HepG2 (cell line): ENCODE results near the gene AARS2. TPM values are rescaled to one million over a fixed set of nuclear protein-coding genes. Genes with fewer than 3 reads are reported as not detected.

Experiments
- ATAD3A ChIP-seq: sonication (generic); formaldehyde crosslinking; IDR thresholded peaks from 2 replicates; pipeline ENCODE4 v1.4.0; 2020; ENCODE audit warnings: missing genetic modification reagents
- CREM ChIP-seq, 2 experiments: sonication (generic) in 1 of 2; formaldehyde crosslinking in 1 of 2; IDR thresholded peaks; 2 replicates each; pipeline versions ENCODE4 v1.4.0 to v1.6.1; 2016 to 2020; ENCODE audit warnings: antibody characterized with exemption in 1 of 2, mild to moderate bottlenecking in 1 of 2, missing genetic modification reagents in 1 of 2
- FLYWCH1 ChIP-seq: sonication (generic); formaldehyde crosslinking; IDR thresholded peaks from 2 replicates; pipeline ENCODE4 v1.8.1; 2023; ENCODE audit warnings: mild to moderate bottlenecking, missing genetic modification reagents
- FOXA3 ChIP-seq: IDR thresholded peaks from 2 replicates; pipeline ENCODE4 v1.6.1; 2016; ENCODE audit warnings: missing genetic modification reagents, missing compliant biosample characterization
- KDM2A ChIP-seq: sonication (generic); formaldehyde crosslinking; IDR thresholded peaks from 2 replicates; pipeline ENCODE4 v1.4.0; 2020; ENCODE audit warnings: low read depth, missing genetic modification reagents, borderline replicate concordance
- KLF12 ChIP-seq: sonication (generic); formaldehyde crosslinking; IDR thresholded peaks from 2 replicates; pipeline ENCODE4 v1.4.0; 2020; ENCODE audit warnings: missing genetic modification reagents, borderline replicate concordance
- MEF2D ChIP-seq: sonication (generic); formaldehyde crosslinking; IDR thresholded peaks from 2 replicates; pipeline ENCODE4 v1.5.1; 2020; ENCODE audit warnings: mild to moderate bottlenecking, missing genetic modification reagents
- NFE2L1 ChIP-seq: sonication (generic); formaldehyde crosslinking; IDR thresholded peaks from 2 replicates; pipeline ENCODE4 v1.4.0; 2020; ENCODE audit warnings: missing genetic modification reagents, mild to moderate bottlenecking, borderline replicate concordance
- PRPF4 ChIP-seq: fragments of 200-400 bp; formaldehyde crosslinking; IDR thresholded peaks from 2 replicates; pipeline ENCODE4 v1.6.1; 2016; ENCODE audit warnings: low read length, low read depth; ENCODE audit not compliant: poor library complexity, severe bottlenecking
- SYNCRIP ChIP-seq: fragments of 200-400 bp; formaldehyde crosslinking; IDR thresholded peaks from 2 replicates; pipeline ENCODE4 v1.6.1; 2018; ENCODE audit warnings: mild to moderate bottlenecking, low read depth, low read length; ENCODE audit not compliant: insufficient read depth
- TBL1XR1 ChIP-seq: fragments of 150-350 bp; IDR thresholded peaks from 2 replicates; pipeline ENCODE4 v1.6.1; 2014; ENCODE audit warnings: borderline replicate concordance, low read length; ENCODE audit not compliant: partially characterized antibody
- TRIM24 ChIP-seq: sonication (generic); formaldehyde crosslinking; IDR thresholded peaks from 2 replicates; pipeline ENCODE4 v1.8.0; 2022; ENCODE audit warnings: mild to moderate bottlenecking, missing genetic modification reagents
- ZMYM4 ChIP-seq: sonication (generic); formaldehyde crosslinking; IDR thresholded peaks from 2 replicates; pipeline ENCODE4 v1.8.1; 2023; ENCODE audit warnings: mild to moderate bottlenecking, missing genetic modification reagents
- ZNF160 ChIP-seq: sonication (generic); formaldehyde crosslinking; IDR thresholded peaks from 2 replicates; pipeline ENCODE4 v1.8.0; 2022; ENCODE audit warnings: mild to moderate bottlenecking, inconsistent platforms, missing genetic modification reagents
- ZNF367 ChIP-seq: sonication (generic); formaldehyde crosslinking; IDR thresholded peaks from 2 replicates; pipeline ENCODE4 v1.4.0; 2020; ENCODE audit warnings: missing genetic modification reagents, borderline replicate concordance
- ZNF460 ChIP-seq: sonication (generic); formaldehyde crosslinking; IDR thresholded peaks from 2 replicates; pipeline ENCODE4 v1.5.1; 2020; ENCODE audit warnings: missing genetic modification reagents, mild to moderate bottlenecking, borderline replicate concordance
- ZNF782 ChIP-seq: sonication (generic); formaldehyde crosslinking; IDR thresholded peaks from 2 replicates; pipeline ENCODE4 v1.4.0; 2020; ENCODE audit warnings: missing genetic modification reagents, mild to moderate bottlenecking, borderline replicate concordance
- ZSCAN30 ChIP-seq: sonication (generic); formaldehyde crosslinking; IDR thresholded peaks from 2 replicates; pipeline ENCODE4 v1.5.0; 2020; ENCODE audit warnings: mild to moderate bottlenecking, missing genetic modification reagents
- polyA plus RNA-seq, 8 experiments: library from polyadenylated mRNA; depleted of rRNA in 3 of 8; stranded (reverse) in 7 of 8; unstranded in 1 of 8; fragments of >200 nt; fragmentation: Illumina TruSeq in 4 of 8; extraction: Trizol in 4 of 8; gene quantifications; 2 replicates each; pipeline versions ENCODE4 v1.2.1 to v1.2.3, GENCODE V29; 2011 to 2016; ENCODE audit warnings: low read depth in 4 of 8, missing spikeins in 1 of 8, mixed read lengths in 1 of 8; ENCODE audit not compliant: insufficient read depth in 1 of 8
- total RNA-seq, 5 experiments: library from RNA; depleted of rRNA; stranded (reverse); fragments of >200 nt; fragmentation: Illumina TruSeq; extraction: Trizol; gene quantifications; 2 replicates each; pipeline ENCODE4 v1.2.3, GENCODE V29; 2016; ENCODE audit warnings: low read depth in 1 of 5
- TF ChIP-seq, protein P1 (sequence below), 2 experiments: sonication (generic) in 1 of 2; formaldehyde crosslinking in 1 of 2; IDR thresholded peaks; 2 replicates each; pipeline versions ENCODE4 v1.4.0 to v1.6.1; 2016 to 2020; ENCODE audit warnings: borderline replicate concordance in 1 of 2, low read depth in 1 of 2, mild to moderate bottlenecking in 1 of 2, missing genetic modification reagents in 1 of 2
- TF ChIP-seq, protein P2 (sequence below): sonication (generic); formaldehyde crosslinking; IDR thresholded peaks from 2 replicates; pipeline ENCODE4 v1.4.0; 2020; ENCODE audit warnings: mild to moderate bottlenecking, missing genetic modification reagents

The AARS2 gene
- total and polyA plus RNA-seq, 2 of the 13 experiments (the other 11 are each of a cell fraction or from before 2014, with no cell fraction given) = 7.5 to 24.1 TPM

GRCh38 chr6:44312901-44313788 lies at the start of gene AARS2 (continued):
- peak; percentile 99 for TF ChIP-seq KDM2A
- TF ChIP-seq CREM (IDR thresholded peaks at IDR 0.05) = peak; percentile 87
- peak; percentile 66 for TF ChIP-seq CREM (CRISPR knock-in tag; IDR thresholded peaks at IDR 0.05)
- TF ChIP-seq PRPF4 = no peak
- TF ChIP-seq TBL1XR1 = peak; percentile 74
- TF ChIP-seq KLF12 (CRISPR knock-in tag) = peak; percentile 93
- TF ChIP-seq TRIM24 (CRISPR knock-in tag) = no peak
- TF ChIP-seq ATAD3A (CRISPR knock-in tag) = peak; percentile 84; the same call in 1 of the 2 replicates
- no peak; the same call in 1 of the 2 replicates for TF ChIP-seq NFE2L1
- peak; percentile 55; the same call in 1 of the 2 replicates for TF ChIP-seq ZSCAN30
- TF ChIP-seq ZMYM4 (CRISPR knock-in tag) = peak; percentile 100
- no peak for TF ChIP-seq SYNCRIP
- TF ChIP-seq, protein P1, sequence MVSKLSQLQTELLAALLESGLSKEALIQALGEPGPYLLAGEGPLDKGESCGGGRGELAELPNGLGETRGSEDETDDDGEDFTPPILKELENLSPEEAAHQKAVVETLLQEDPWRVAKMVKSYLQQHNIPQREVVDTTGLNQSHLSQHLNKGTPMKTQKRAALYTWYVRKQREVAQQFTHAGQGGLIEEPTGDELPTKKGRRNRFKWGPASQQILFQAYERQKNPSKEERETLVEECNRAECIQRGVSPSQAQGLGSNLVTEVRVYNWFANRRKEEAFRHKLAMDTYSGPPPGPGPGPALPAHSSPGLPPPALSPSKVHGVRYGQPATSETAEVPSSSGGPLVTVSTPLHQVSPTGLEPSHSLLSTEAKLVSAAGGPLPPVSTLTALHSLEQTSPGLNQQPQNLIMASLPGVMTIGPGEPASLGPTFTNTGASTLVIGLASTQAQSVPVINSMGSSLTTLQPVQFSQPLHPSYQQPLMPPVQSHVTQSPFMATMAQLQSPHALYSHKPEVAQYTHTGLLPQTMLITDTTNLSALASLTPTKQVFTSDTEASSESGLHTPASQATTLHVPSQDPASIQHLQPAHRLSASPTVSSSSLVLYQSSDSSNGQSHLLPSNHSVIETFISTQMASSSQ (IDR thresholded peaks at IDR 0.05; ENCODE audit: low read depth) = no peak
- TF ChIP-seq, protein P1 (CRISPR knock-in tag; IDR thresholded peaks at IDR 0.05; ENCODE audit: borderline replicate concordance) = peak; percentile 88
- TF ChIP-seq ZNF460 (CRISPR knock-in tag) = peak; percentile 65; the same call in 1 of the 2 replicates
- TF ChIP-seq FLYWCH1 (CRISPR knock-in tag) = no peak
- TF ChIP-seq, protein P2, sequence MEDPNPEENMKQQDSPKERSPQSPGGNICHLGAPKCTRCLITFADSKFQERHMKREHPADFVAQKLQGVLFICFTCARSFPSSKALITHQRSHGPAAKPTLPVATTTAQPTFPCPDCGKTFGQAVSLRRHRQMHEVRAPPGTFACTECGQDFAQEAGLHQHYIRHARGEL (CRISPR knock-in tag) = no peak
- TF ChIP-seq ZNF782 (CRISPR knock-in tag) = peak; percentile 89; the same call in 1 of the 2 replicates
- peak; percentile 97 for TF ChIP-seq MEF2D (CRISPR knock-in tag)
- TF ChIP-seq ZNF160 = peak; percentile 85; the same call in 1 of the 2 replicates
- TF ChIP-seq FOXA3 (CRISPR knock-in tag) = peak; percentile 87
- peak; percentile 79; the same call in 1 of the 2 replicates for TF ChIP-seq ZNF367 (CRISPR knock-in tag)
